ENCODE measurements around the gene UNC5A. TPM values are rescaled to one million over a fixed set of nuclear protein-coding genes. Genes with fewer than 3 reads are reported as not detected.

UNC5A gene
- total RNA-seq, 1 donor from 2014 or later: 2.8 TPM

DNA sequence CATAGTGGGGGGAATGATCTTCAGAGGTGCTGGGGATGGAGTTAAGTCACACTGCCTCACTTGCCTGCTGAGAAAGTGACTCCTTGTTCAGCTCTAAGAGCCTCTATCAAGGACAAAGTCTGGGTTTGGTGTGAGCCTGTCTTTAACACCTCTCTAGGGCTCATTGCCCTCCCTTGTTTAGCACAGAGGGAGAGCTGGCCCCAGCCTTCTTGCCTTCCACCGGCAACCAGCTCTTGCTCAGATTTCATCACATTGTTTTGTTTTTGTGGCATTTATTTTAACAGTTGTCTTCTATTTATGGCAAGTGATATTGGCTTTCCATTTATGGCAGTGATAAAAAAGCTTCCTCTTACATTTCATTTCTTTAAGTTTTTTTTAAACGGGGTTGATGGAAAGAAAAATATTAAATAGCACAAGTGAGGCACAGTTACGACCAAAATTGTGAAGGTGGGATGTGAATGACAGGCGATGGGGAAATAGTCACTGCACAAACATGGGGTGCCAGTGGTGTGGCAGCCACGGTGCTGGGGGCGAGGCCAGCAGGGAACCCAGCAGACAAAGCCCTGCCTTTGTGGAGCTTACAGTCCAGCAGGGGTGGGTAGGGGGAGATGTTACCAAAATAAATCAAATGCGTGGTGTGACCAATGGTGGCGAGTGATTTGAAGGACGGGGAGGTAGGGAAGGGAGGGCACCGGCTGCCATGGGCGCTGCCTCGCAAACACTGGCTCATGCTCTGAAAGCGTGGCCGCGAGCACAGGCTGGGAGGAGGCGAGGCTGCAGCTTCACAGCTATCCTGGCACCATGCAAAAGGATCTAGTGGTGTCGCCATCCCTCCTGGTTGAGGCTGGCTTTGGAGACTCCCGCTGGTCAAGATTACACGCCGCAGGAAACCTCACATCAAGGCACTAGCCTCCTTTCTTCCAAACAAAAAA is 21.2 kb upstream of the UNC5A start:
- no peaks in the 10 kb centered on the region for H3K4me1 Mint-ChIP-seq (ENCODE audit: low read depth)

DNA sequence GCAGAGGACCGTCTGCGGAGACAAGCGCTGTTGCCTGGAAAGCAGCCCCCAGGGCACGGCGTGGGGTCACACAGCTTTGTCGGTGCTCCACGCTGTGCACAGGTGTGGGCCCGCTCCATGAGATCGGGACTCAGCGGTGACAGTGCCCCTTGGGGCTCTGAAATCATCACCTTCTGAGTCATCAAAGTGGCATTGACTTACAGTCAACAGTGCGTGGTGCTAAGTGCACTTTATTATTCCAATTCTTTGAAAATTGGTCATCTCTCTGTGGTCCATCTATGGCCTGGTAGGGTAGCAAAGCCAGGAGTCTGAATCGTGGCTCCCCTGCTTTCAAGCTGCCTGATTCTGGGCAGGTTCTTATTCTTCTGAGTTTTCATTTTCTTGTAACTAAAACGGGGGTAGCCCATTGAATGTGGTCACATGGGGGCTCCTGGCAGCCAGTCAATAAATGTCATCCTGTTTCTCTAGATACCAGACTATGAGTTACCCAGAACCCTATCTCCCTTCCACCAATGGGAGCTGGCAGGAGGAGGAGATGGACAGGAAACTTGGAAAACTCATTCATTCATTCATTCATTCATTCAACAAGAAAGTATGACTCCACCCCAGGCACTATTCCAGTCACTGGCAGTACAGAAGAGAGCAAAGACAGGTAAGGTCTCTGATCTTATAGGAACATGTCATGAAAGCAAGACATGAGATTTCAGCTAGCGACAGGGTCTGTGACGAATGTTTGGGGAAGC is 20.3 kb upstream of the UNC5A start:
- Mint-ChIP-seq H3K36me3 (ENCODE audit: insufficient read depth) (no peaks in the 10 kb centered on the region), H3K4me1 (ENCODE audit: low read depth) (no peaks in the 10 kb centered on the region), H3K4me3 (ENCODE audit: low read depth) (no peak overlapping the region), H3K9me3 (ENCODE audit: low read depth) (no peaks in the 10 kb centered on the region), H3K27me3 (peaks cover 54% of the 10 kb centered on the region), H3K27ac (no peak overlapping the region)
- TF ChIP-seq, protein P1, sequence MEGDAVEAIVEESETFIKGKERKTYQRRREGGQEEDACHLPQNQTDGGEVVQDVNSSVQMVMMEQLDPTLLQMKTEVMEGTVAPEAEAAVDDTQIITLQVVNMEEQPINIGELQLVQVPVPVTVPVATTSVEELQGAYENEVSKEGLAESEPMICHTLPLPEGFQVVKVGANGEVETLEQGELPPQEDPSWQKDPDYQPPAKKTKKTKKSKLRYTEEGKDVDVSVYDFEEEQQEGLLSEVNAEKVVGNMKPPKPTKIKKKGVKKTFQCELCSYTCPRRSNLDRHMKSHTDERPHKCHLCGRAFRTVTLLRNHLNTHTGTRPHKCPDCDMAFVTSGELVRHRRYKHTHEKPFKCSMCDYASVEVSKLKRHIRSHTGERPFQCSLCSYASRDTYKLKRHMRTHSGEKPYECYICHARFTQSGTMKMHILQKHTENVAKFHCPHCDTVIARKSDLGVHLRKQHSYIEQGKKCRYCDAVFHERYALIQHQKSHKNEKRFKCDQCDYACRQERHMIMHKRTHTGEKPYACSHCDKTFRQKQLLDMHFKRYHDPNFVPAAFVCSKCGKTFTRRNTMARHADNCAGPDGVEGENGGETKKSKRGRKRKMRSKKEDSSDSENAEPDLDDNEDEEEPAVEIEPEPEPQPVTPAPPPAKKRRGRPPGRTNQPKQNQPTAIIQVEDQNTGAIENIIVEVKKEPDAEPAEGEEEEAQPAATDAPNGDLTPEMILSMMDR (IDR thresholded peaks at IDR 0.05; ENCODE audit: unreplicated experiment): no peak
- no peak for DNase-seq (ENCODE audit: low spot score, unreplicated experiment)

More for the DNA sequence above, 21.2 kb upstream of the UNC5A start:
- Mint-ChIP-seq H3K9me3 (ENCODE audit: low read depth) (no peaks in the 10 kb centered on the region), H3K4me3 (ENCODE audit: low read depth) (no peak overlapping the region), H3K27me3 (peaks cover 52% of the 10 kb centered on the region), H3K36me3 (ENCODE audit: insufficient read depth) (no peaks in the 10 kb centered on the region), H3K27ac (no peak overlapping the region)
- TF ChIP-seq, protein P1 (IDR thresholded peaks at IDR 0.05; ENCODE audit: unreplicated experiment): no peak
- no peak for DNase-seq (ENCODE audit: low spot score, unreplicated experiment)

DNA sequence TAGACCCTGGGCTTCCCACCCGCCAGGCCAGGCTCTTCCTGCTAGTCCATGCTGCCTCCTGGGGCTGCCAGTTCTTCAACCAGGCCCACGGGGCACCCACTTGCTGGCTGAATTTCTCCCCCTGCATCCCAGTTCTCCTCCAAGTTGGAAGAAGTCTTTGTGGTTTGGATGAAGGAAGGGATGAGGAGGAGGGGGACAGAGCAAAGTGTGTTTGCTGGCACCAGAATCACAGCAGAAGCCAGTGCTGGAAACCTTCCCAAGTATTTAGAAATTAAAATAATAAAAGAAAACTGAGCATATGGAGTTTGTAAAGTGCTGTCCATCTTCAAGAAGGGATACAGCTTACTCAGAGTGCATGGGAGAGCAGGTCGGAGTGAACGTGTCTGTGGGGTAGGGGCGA is 19.4 kb upstream of the UNC5A start:
- no peaks in the 10 kb centered on the region for H3K4me1 Mint-ChIP-seq (ENCODE audit: low read depth)
- no peaks in the 10 kb centered on the region for H3K36me3 Mint-ChIP-seq (ENCODE audit: insufficient read depth)
- no peak for DNase-seq (ENCODE audit: low spot score, unreplicated experiment)
- no peak overlapping the region for H3K27ac Mint-ChIP-seq
- TF ChIP-seq, protein P1 (IDR thresholded peaks at IDR 0.05; ENCODE audit: unreplicated experiment): no peak
- no peak overlapping the region for H3K4me3 Mint-ChIP-seq (ENCODE audit: low read depth)
- H3K27me3 Mint-ChIP-seq: peaks cover 59% of the 10 kb centered on the region
- H3K9me3 Mint-ChIP-seq (ENCODE audit: low read depth): no peaks in the 10 kb centered on the region

DNA sequence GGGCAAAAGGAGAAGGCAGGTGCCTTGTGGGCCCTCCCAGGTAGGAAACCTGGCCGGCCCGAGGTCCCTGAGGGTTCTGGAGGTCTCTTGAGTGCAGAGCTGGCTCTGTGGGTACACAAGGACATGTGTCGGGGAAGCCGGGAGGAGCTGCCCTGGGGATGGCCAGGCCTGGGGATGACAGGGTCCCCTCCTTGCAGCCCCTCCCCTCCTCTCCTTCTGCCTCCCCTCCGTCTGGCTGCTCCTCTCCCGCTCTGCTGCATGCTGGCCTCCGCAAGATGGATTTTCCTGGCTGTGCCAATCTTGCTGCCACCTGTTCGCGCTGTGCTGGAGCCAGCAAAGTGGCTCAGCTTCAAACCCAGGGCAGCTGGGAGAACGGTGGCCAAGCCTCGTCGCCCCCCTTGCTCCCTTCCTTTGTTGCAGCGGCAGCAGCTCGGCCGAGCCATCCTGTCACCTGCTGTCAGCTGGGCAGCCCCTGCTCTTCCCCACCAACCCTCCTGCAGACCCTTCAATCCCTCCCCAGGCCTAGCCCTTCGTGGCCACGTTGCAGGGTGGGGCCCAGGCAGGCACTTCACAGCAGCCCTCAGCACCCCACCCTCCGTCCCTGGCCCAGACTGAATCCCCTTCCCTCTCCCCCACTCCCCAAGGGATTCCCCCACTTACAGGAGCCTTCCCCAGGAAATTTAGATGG is 17.6 kb upstream of the UNC5A start:
- peaks cover 71% of the 10 kb centered on the region for H3K27me3 Mint-ChIP-seq
- TF ChIP-seq, protein P1 (IDR thresholded peaks at IDR 0.05; ENCODE audit: unreplicated experiment): no peak

DNA sequence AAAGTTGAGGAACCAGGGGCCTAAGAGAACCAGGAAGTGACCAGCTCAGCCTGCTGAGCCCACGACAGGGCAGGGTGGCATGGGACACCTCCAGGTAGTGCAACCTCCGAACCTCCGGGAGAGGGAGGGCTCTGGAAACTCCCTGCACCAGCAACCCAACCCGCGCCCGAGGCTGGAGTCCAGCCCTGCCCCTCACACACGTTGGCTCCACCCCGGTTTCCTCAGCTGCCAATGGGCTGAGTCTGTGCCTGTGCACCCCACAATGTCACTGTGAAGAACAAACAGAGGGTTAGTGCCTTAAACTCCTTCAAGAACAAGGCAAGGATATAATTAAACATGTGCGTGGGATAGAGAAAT is 17.0 kb upstream of the UNC5A start:
- Mint-ChIP-seq H3K9me3 (ENCODE audit: low read depth) (no peaks in the 10 kb centered on the region), H3K4me3 (ENCODE audit: low read depth) (no peak overlapping the region), H3K27me3 (peaks cover 69% of the 10 kb centered on the region), H3K36me3 (ENCODE audit: insufficient read depth) (no peaks in the 10 kb centered on the region), H3K27ac (no peak overlapping the region), H3K4me1 (ENCODE audit: low read depth) (no peaks in the 10 kb centered on the region)
- TF ChIP-seq, protein P1 (IDR thresholded peaks at IDR 0.05; ENCODE audit: unreplicated experiment): no peak
- DNase-seq (ENCODE audit: low spot score, unreplicated experiment): no peak

More for the DNA sequence above, 17.6 kb upstream of the UNC5A start:
- Mint-ChIP-seq H3K36me3 (ENCODE audit: insufficient read depth) (no peaks in the 10 kb centered on the region), H3K9me3 (ENCODE audit: low read depth) (no peaks in the 10 kb centered on the region), H3K4me3 (ENCODE audit: low read depth) (no peak overlapping the region), H3K4me1 (ENCODE audit: low read depth) (no peaks in the 10 kb centered on the region), H3K27ac (no peak overlapping the region)
- no peak for DNase-seq (ENCODE audit: low spot score, unreplicated experiment)

All from progenitor cell of endocrine pancreas (in vitro differentiated cells).